K562 (cell line): ENCODE measurements around the gene HSPA14. TPM values are rescaled to one million over a fixed set of nuclear protein-coding genes. Genes with fewer than 3 reads are reported as not detected.

ENCODE experiments used
- ATAC-seq: fragments of 200-7000 bp; cut with Tn5 transposase; 3 replicates; pipeline ENCODE4 v1.9.1; 2020; ENCODE audit warnings: moderate library complexity
- BruUV-seq: library from RNA; stranded (reverse); fragments of 400-500 nt; replicated peaks from 2 replicates; lab custom pipeline; 2021; lab: Mats Ljungman, UMichigan
- CTCF ChIA-PET: fragments of 300-600 bp; formaldehyde crosslinking; extraction: SDS; loops from one replicate; lab custom pipeline; 2021; ENCODE audit warnings: low intra/inter-chr PET ratio; lab: Yijun Ruan, JAX
- POLR2A ChIA-PET: fragments of 300-600, 350-650 bp; sonication (Branson Sonifier 250); formaldehyde crosslinking; extraction: SDS; loops from one replicate; lab custom pipeline; 2021; ENCODE audit warnings: antibody characterized with exemption, inconsistent platforms; lab: Yijun Ruan, JAX
- DNase-seq, 4 experiments: peaks; one replicate each; pipeline versions ENCODE4 v3.0.0 to v3.0.0-alpha.2; 2011 to 2018; ENCODE audit warnings: low spot score in 3 of 4, mixed read lengths in 3 of 4; ENCODE audit errors: extremely low read depth in 1 of 4
- FAIRE-seq: peaks from 2 replicates; lab custom pipeline; 2011; peaks lifted over from hg19 to GRCh38; lab: Jason Lieb, UNC
- H2AFZ ChIP-seq: 2 replicates; pipeline ENCODE4 v1.6.0; 2011; ENCODE audit warnings: low read depth, low read length, control low read depth, inconsistent platforms
- H3K27ac ChIP-seq: fragments of 200-600 bp; 3 replicates; pipeline ENCODE4 v1.8.0; 2011; ENCODE audit warnings: low read depth, mild to moderate bottlenecking, control low read depth, inconsistent platforms, low read length, moderate library complexity, mixed read lengths; ENCODE audit errors: extremely low read depth
- H3K27me3 ChIP-seq, 2 experiments: fragments of 300-600 bp in 1 of 2; 2 replicates in 1 of 2; 3 replicates in 1 of 2; pipeline versions ENCODE4 v1.6.0 to v1.8.0; 2011; ENCODE audit warnings: inconsistent platforms in 2 of 2, low read length in 2 of 2, mild to moderate bottlenecking in 1 of 2, mixed read lengths in 1 of 2, moderate library complexity in 1 of 2; ENCODE audit not compliant: control insufficient read depth in 2 of 2, insufficient read depth in 2 of 2
- H3K36me3 ChIP-seq: fragments of 300-600 bp; 3 replicates; pipeline ENCODE4 v1.8.0; 2011; ENCODE audit warnings: mild to moderate bottlenecking, low read length, inconsistent platforms; ENCODE audit not compliant: control insufficient read depth, insufficient read depth
- H3K4me1 ChIP-seq, 2 experiments: fragments of 200-600 bp in 1 of 2; replicated peaks in 1 of 2; 2 replicates in 1 of 2; 3 replicates in 1 of 2; pipeline versions ENCODE4 v1.5.1 to v1.8.0; 2011; ENCODE audit warnings: inconsistent platforms in 2 of 2, low read length in 2 of 2, mild to moderate bottlenecking in 1 of 2, mixed read lengths in 1 of 2, moderate library complexity in 1 of 2; ENCODE audit not compliant: control insufficient read depth in 2 of 2, insufficient read depth in 2 of 2
- H3K4me2 ChIP-seq: 2 replicates; pipeline ENCODE4 v1.6.1; 2011; ENCODE audit warnings: low read length, control low read depth, inconsistent platforms, mixed read lengths; ENCODE audit not compliant: insufficient read depth
- H3K4me3 ChIP-seq: fragments of 200-600 bp; sonication (generic), shearing (Covaris generic); 2 replicates; pipeline ENCODE4 v1.5.1; 2016; ENCODE audit warnings: control low read depth, inconsistent platforms
- H3K79me2 ChIP-seq: fragments of 200-600 bp; 3 replicates; pipeline ENCODE4 v1.8.0; 2011; ENCODE audit warnings: low read length, inconsistent platforms; ENCODE audit not compliant: control insufficient read depth, insufficient read depth
- H3K9ac ChIP-seq, 2 experiments: 2 replicates each; pipeline versions ENCODE4 v1.6.0 to v1.6.1; 2011; ENCODE audit warnings: low read depth in 2 of 2, low read length in 2 of 2, control low read depth in 1 of 2, inconsistent platforms in 1 of 2, mild to moderate bottlenecking in 1 of 2, mixed read lengths in 1 of 2; ENCODE audit not compliant: insufficient read depth in 1 of 2
- H3K9me1 ChIP-seq: one replicate; pipeline ENCODE4 v1.6.0; 2011; ENCODE audit warnings: inconsistent platforms, mild to moderate bottlenecking, low read length, moderate library complexity; ENCODE audit not compliant: control insufficient read depth, insufficient read depth
- H3K9me3 ChIP-seq: replicated peaks from 2 replicates; pipeline ENCODE4 v1.5.1; 2011; ENCODE audit warnings: low read depth, low read length, inconsistent platforms; ENCODE audit not compliant: control insufficient read depth, insufficient read depth
- H4K20me1 ChIP-seq: replicated peaks from 2 replicates; pipeline ENCODE4 v1.6.1; 2011; ENCODE audit warnings: low read length, inconsistent platforms, mixed read lengths; ENCODE audit not compliant: control insufficient read depth, insufficient read depth
- ARID1B ChIP-seq: fragments of 450-650 bp; IDR thresholded peaks from 2 replicates; pipeline ENCODE4 v1.6.1; 2016; ENCODE audit warnings: antibody characterized with exemption, mild to moderate bottlenecking, inconsistent platforms
- ELF4 ChIP-seq: fragments of 450-650 bp; formaldehyde crosslinking; IDR thresholded peaks from 2 replicates; pipeline ENCODE4 v1.4.0; 2022; ENCODE audit warnings: missing genetic modification characterization
- GATAD2A ChIP-seq: fragments of 450-650 bp; IDR thresholded peaks from 2 replicates; pipeline ENCODE4 v1.6.1; 2017
- KDM1A ChIP-seq, 2 experiments: fragments of 450-650 bp; IDR thresholded peaks; 2 replicates each; pipeline ENCODE4 v1.6.1; 2016; ENCODE audit warnings: mild to moderate bottlenecking in 2 of 2
- MECOM ChIP-seq: fragments of 250-450 bp; sonication (Bioruptor Pico); IDR thresholded peaks from 2 replicates; pipeline ENCODE4 v1.8.0; 2022; ENCODE audit warnings: inconsistent platforms
- SP1 ChIP-seq: sonication (generic); formaldehyde crosslinking; IDR thresholded peaks from 2 replicates; pipeline ENCODE4 v1.8.1; 2022; ENCODE audit warnings: mild to moderate bottlenecking, missing genetic modification reagents
- TRIM24 ChIP-seq, 2 experiments: fragments of 450-650 bp; IDR thresholded peaks; 2 replicates each; pipeline ENCODE4 v1.6.1; 2016
- ZNF124 ChIP-seq: sonication (generic); formaldehyde crosslinking; IDR thresholded peaks from 2 replicates; pipeline ENCODE4 v1.8.1; 2022; ENCODE audit warnings: missing genetic modification reagents
- ZNF263 ChIP-seq: sonication (generic); formaldehyde crosslinking; IDR thresholded peaks from 2 replicates; pipeline ENCODE4 v1.8.0; 2022; ENCODE audit warnings: mild to moderate bottlenecking, missing genetic modification reagents, borderline replicate concordance
- WGBS: fragments of 100-300 bp; shearing (Covaris generic); methylation state at CpG from one replicate; pipeline ENCODE4 v1.1.6; 2016; ENCODE audit warnings: low coverage, mixed read lengths; ENCODE audit not compliant: insufficient coverage; ENCODE audit errors: missing lambda C conversion rate; 5-methylcytosine and 5-hydroxymethylcytosine counted together
- in situ Hi-C: fragments of 300-500 bp; cut with MboI; formaldehyde crosslinking; loops from 4 replicates; pipeline ENCODE4 v1.15.0; 2018; ENCODE audit warnings: inconsistent platforms, mixed read lengths
- intact Hi-C: fragments of 100-400 bp; cut with micrococcal nuclease; formaldehyde crosslinking; loops from 2 replicates; pipeline ENCODE4 v1.14.2; 2022
- polyA plus RNA-seq, 8 experiments: library from polyadenylated mRNA; depleted of rRNA in 4 of 8; stranded (reverse) in 5 of 8; unstranded in 3 of 8; fragments of >200 nt; fragmentation: Nextera tagmentation in 2 of 8; fragmentation: Illumina TruSeq in 1 of 8; extraction: Ambion mirVana in 2 of 8; extraction: Trizol in 1 of 8; gene quantifications; 2 replicates each; pipeline versions ENCODE4 v1.2.1 to v1.2.3, GENCODE V29; 2011 to 2014; ENCODE audit warnings: inconsistent platforms in 1 of 8, missing spikeins in 1 of 8
- total RNA-seq, 7 experiments: library from RNA; depleted of rRNA in 6 of 7; stranded (reverse); fragments of >200 nt in 6 of 7; fragmentation: Illumina TruSeq in 2 of 7; extraction: Trizol in 2 of 7; gene quantifications; 2 replicates each; pipeline versions ENCODE4 v1.2.1 to v1.2.3, GENCODE V29; 2011 to 2021; ENCODE audit warnings: low replicate concordance in 1 of 7

Gene HSPA14
- total and polyA plus RNA-seq, 9 of the 15 experiments (the other 6 are each of a cell fraction or from before 2014, with no cell fraction given): 41.9 to 75.0 (median 63.2) TPM

DNA sequence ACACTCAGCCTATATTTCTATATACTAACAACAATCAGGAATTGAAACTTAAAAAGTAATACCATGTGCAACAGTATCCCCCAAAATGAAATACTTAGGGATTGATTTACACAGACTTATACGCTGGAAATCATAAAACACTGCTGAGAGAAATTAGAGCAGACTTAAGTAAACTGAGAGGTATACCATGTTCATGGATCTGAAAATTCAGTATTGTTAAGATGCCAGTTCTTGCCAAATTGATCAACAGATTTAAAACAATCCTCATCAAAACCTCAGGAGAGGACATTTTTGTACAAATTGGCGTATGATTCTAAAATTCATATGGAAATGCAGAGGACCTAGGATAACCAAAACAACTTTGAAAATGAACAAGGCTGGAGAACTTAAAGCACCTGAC, 78.5 kb downstream of the HSPA14 start:
- Histone ChIP-seq H3K9me3 (peaks cover 14% of the 10 kb centered on the region), H3K27ac (no peak overlapping the region), H3K9me1 (no peaks in the 10 kb centered on the region), H3K79me2 (no peaks in the 10 kb centered on the region), H4K20me1 (no peaks in the 10 kb centered on the region), H3K4me2 (no peak overlapping the region), H2AFZ (no peak overlapping the region), H3K9ac (no peak overlapping the region), H3K27me3 (no peaks in the 10 kb centered on the region), H3K4me1 (no peaks in the 10 kb centered on the region), H3K36me3 (peaks cover 87% of the 10 kb centered on the region), H3K4me3 (no peak overlapping the region)
- TF ChIP-seq ZNF263 (CRISPR knock-in tag): no peak
- TF ChIP-seq ELF4 (CRISPR knock-in tag): no peak
- no peak for TF ChIP-seq ARID1B
- TF ChIP-seq MECOM (CRISPR knock-in tag): no peak
- no peak for TF ChIP-seq KDM1A (IDR thresholded peaks at IDR 0.05)
- TF ChIP-seq TRIM24 (IDR thresholded peaks at IDR 0.05): no peak
- TF ChIP-seq GATAD2A: no peak
- no peak for TF ChIP-seq ZNF124 (CRISPR knock-in tag)
- no peak for TF ChIP-seq SP1 (CRISPR knock-in tag)
- ATAC-seq: no peak
- intact Hi-C loops (no loop called here), in situ Hi-C loops (no loop called here)
- no peak for FAIRE-seq
- WGBS: 96% methylated on average over 2 of the region's 2 CpGs
- no TSS peak for BruUV-seq
- POLR2A ChIA-PET: interaction anchor here (0.7 kb wide), 1 partner anchor 23 kb away, joined by 3 read pairs; no protein-coding TSS in a partner anchor
- no peak for DNase-seq
- CTCF ChIA-PET: no interaction called here
